HepG2 (cell line): ENCODE results near the gene DDI2. TPM values are rescaled to one million over a fixed set of nuclear protein-coding genes. Genes with fewer than 3 reads are reported as not detected.

Experiments
- AHR ChIP-seq: IDR thresholded peaks from 2 replicates; pipeline ENCODE4 v1.6.1; 2018; ENCODE audit warnings: missing genetic modification reagents, missing compliant biosample characterization
- ARID2 ChIP-seq: sonication (generic); formaldehyde crosslinking; IDR thresholded peaks from 2 replicates; pipeline ENCODE4 v1.8.1; 2022; ENCODE audit warnings: mild to moderate bottlenecking, missing genetic modification reagents, borderline replicate concordance
- ATRX ChIP-seq: sonication (generic); formaldehyde crosslinking; IDR thresholded peaks from 2 replicates; pipeline ENCODE4 v1.4.0; 2020; ENCODE audit warnings: missing genetic modification reagents, borderline replicate concordance
- HNRNPH1 ChIP-seq: fragments of 200-400 bp; formaldehyde crosslinking; optimal IDR thresholded peaks from 2 replicates; pipeline ENCODE3; 2017; ENCODE audit warnings: mild to moderate bottlenecking, low read depth, low read length
- JUNB ChIP-seq: sonication (generic); formaldehyde crosslinking; IDR thresholded peaks from 2 replicates; pipeline ENCODE4 v1.8.0; 2022; ENCODE audit warnings: missing genetic modification reagents, mild to moderate bottlenecking, borderline replicate concordance
- KLF15 ChIP-seq: sonication (generic); formaldehyde crosslinking; IDR thresholded peaks from 2 replicates; pipeline ENCODE4 v1.8.1; 2023; ENCODE audit warnings: borderline replicate concordance, mild to moderate bottlenecking, inconsistent platforms, missing genetic modification reagents, mixed read lengths
- NAIF1 ChIP-seq: sonication (generic); formaldehyde crosslinking; IDR thresholded peaks from 2 replicates; pipeline ENCODE4 v1.5.0; 2020; ENCODE audit warnings: mild to moderate bottlenecking, missing genetic modification reagents, borderline replicate concordance
- NFE2L1 ChIP-seq: sonication (generic); formaldehyde crosslinking; IDR thresholded peaks from 2 replicates; pipeline ENCODE4 v1.4.0; 2020; ENCODE audit warnings: missing genetic modification reagents, mild to moderate bottlenecking, borderline replicate concordance
- SP2 ChIP-seq: sonication (generic); formaldehyde crosslinking; IDR thresholded peaks from 2 replicates; pipeline ENCODE4 v1.5.1; 2020; ENCODE audit warnings: mild to moderate bottlenecking, missing genetic modification reagents
- TBP ChIP-seq: sonication (generic); formaldehyde crosslinking; IDR thresholded peaks from 2 replicates; pipeline ENCODE4 v1.5.0; 2020; ENCODE audit warnings: missing genetic modification reagents
- YY1 ChIP-seq: IDR thresholded peaks from 2 replicates; pipeline ENCODE4 v1.6.1; 2011; ENCODE audit warnings: low read length, low read depth, moderate library complexity, mild to moderate bottlenecking; ENCODE audit not compliant: insufficient read depth, insufficient replicate concordance
- ZBTB38 ChIP-seq: sonication (generic); formaldehyde crosslinking; IDR thresholded peaks from 2 replicates; pipeline ENCODE4 v1.5.1; 2020; ENCODE audit warnings: mild to moderate bottlenecking, missing genetic modification reagents
- ZC3H13 ChIP-seq: sonication (generic); formaldehyde crosslinking; IDR thresholded peaks from 2 replicates; pipeline ENCODE4 v1.8.1; 2023; ENCODE audit warnings: mild to moderate bottlenecking, missing genetic modification reagents, moderate library complexity
- ZFY ChIP-seq: sonication (generic); formaldehyde crosslinking; IDR thresholded peaks from 2 replicates; pipeline ENCODE4 v1.4.0; 2020; ENCODE audit warnings: missing genetic modification reagents
- ZNF263 ChIP-seq: sonication (generic); formaldehyde crosslinking; IDR thresholded peaks from 2 replicates; pipeline ENCODE4 v1.4.0; 2020; ENCODE audit warnings: missing genetic modification reagents
- ZNF264 ChIP-seq: sonication (generic); formaldehyde crosslinking; IDR thresholded peaks from 2 replicates; pipeline ENCODE4 v1.4.0; 2020; ENCODE audit warnings: missing genetic modification reagents
- ZNF318 ChIP-seq: sonication (generic); formaldehyde crosslinking; IDR thresholded peaks from 2 replicates; pipeline ENCODE4 v1.4.0; 2020; ENCODE audit warnings: mild to moderate bottlenecking, missing genetic modification reagents
- ZNF546 ChIP-seq: sonication (generic); formaldehyde crosslinking; conservative IDR thresholded peaks from 2 replicates; pipeline ENCODE4 v1.8.1; 2023; ENCODE audit warnings: mild to moderate bottlenecking, missing genetic modification reagents
- ZNF781 ChIP-seq: sonication (generic); formaldehyde crosslinking; IDR thresholded peaks from 2 replicates; pipeline ENCODE4 v1.5.1; 2020; ENCODE audit warnings: borderline replicate concordance, mild to moderate bottlenecking, missing genetic modification reagents; ENCODE audit errors: not compliant biosample characterization
- ZSCAN30 ChIP-seq: sonication (generic); formaldehyde crosslinking; IDR thresholded peaks from 2 replicates; pipeline ENCODE4 v1.5.0; 2020; ENCODE audit warnings: mild to moderate bottlenecking, missing genetic modification reagents
- polyA plus RNA-seq, 8 experiments: library from polyadenylated mRNA; depleted of rRNA in 3 of 8; stranded (reverse) in 7 of 8; unstranded in 1 of 8; fragments of >200 nt; fragmentation: Illumina TruSeq in 4 of 8; extraction: Trizol in 4 of 8; gene quantifications; 2 replicates each; pipeline versions ENCODE4 v1.2.1 to v1.2.3, GENCODE V29; 2011 to 2016; ENCODE audit warnings: low read depth in 4 of 8, missing spikeins in 1 of 8, mixed read lengths in 1 of 8; ENCODE audit not compliant: insufficient read depth in 1 of 8
- total RNA-seq, 5 experiments: library from RNA; depleted of rRNA; stranded (reverse); fragments of >200 nt; fragmentation: Illumina TruSeq; extraction: Trizol; gene quantifications; 2 replicates each; pipeline ENCODE4 v1.2.3, GENCODE V29; 2016; ENCODE audit warnings: low read depth in 1 of 5
- TF ChIP-seq, protein P1 (sequence below): sonication (generic); formaldehyde crosslinking; IDR thresholded peaks from 2 replicates; pipeline ENCODE4 v1.8.0; 2022; ENCODE audit warnings: mild to moderate bottlenecking, missing genetic modification reagents; ENCODE audit not compliant: insufficient replicate concordance
- TF ChIP-seq, protein P2 (sequence below): sonication (generic); formaldehyde crosslinking; IDR thresholded peaks from 2 replicates; pipeline ENCODE4 v1.5.0; 2020; ENCODE audit warnings: mild to moderate bottlenecking, low read depth, missing genetic modification reagents, borderline replicate concordance

The DDI2 gene
- total and polyA plus RNA-seq, 2 of the 13 experiments (the other 11 are each of a cell fraction or from before 2014, with no cell fraction given): 8.5 to 25.7 TPM

DNA sequence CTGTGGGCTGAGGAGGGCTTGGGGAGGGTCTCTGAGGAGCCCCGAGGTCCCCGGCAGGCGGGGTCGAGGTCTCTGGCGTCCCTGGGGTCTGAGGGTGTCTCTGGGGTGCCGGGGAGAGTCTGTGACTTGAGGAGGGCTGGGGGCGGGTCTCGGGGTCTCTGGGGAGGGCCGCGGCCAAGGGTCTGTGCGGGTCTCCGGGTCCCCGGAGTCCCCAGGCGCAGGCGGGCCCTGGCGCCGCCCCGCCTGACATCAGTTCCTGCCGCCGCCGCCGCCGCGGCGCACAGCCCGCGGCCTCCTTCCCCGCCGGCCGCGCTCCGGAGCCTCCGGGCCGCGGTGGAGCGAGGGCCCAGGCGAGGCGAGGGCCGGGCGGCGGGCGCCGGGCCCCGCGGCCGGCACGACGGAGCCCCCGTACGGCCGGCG is 66.8 kb downstream of the DDI2 start, which contains the start of gene PLEKHM2 (continued):
- TF ChIP-seq ZNF781 (no peak), ZNF264 (CRISPR knock-in tag) (no peak), ZBTB38 (no peak), ZNF318 (CRISPR knock-in tag) (no peak), ZNF546 (no peak), TBP (CRISPR knock-in tag) (no peak), ZC3H13 (CRISPR knock-in tag) (no peak), ZFY (CRISPR knock-in tag) (peak; percentile 90), ZSCAN30 (CRISPR knock-in tag) (no peak), NFE2L1 (CRISPR knock-in tag) (no peak), SP2 (CRISPR knock-in tag) (no peak), KLF15 (CRISPR knock-in tag) (no peak), AHR (CRISPR knock-in tag) (no peak), ZNF263 (CRISPR knock-in tag) (no peak), YY1 (peak; percentile 46), NAIF1 (CRISPR knock-in tag) (no peak), JUNB (CRISPR knock-in tag) (no peak), ARID2 (CRISPR knock-in tag) (no peak), ATRX (CRISPR knock-in tag) (no peak), HNRNPH1 (no peak)
- TF ChIP-seq, protein P1, sequence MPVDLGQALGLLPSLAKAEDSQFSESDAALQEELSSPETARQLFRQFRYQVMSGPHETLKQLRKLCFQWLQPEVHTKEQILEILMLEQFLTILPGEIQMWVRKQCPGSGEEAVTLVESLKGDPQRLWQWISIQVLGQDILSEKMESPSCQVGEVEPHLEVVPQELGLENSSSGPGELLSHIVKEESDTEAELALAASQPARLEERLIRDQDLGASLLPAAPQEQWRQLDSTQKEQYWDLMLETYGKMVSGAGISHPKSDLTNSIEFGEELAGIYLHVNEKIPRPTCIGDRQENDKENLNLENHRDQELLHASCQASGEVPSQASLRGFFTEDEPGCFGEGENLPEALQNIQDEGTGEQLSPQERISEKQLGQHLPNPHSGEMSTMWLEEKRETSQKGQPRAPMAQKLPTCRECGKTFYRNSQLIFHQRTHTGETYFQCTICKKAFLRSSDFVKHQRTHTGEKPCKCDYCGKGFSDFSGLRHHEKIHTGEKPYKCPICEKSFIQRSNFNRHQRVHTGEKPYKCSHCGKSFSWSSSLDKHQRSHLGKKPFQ: no peak
- TF ChIP-seq, protein P2, sequence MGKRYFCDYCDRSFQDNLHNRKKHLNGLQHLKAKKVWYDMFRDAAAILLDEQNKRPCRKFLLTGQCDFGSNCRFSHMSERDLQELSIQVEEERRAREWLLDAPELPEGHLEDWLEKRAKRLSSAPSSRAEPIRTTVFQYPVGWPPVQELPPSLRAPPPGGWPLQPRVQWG (CRISPR knock-in tag): no peak
